GM12874 (cell line): ENCODE measurements around the gene C9orf153.

Source experiments
- TF ChIP-seq, protein P1 (sequence below): IDR thresholded peaks from 2 replicates; pipeline ENCODE4 v1.5.1; 2011; ENCODE audit warnings: low read depth, mild to moderate bottlenecking, control low read depth, low read length, moderate library complexity; ENCODE audit not compliant: insufficient read depth

The C9orf153 gene

GRCh38 chr9:86202338-86202882, 57.0 kb downstream of the C9orf153 start:
- TF ChIP-seq, protein P1, sequence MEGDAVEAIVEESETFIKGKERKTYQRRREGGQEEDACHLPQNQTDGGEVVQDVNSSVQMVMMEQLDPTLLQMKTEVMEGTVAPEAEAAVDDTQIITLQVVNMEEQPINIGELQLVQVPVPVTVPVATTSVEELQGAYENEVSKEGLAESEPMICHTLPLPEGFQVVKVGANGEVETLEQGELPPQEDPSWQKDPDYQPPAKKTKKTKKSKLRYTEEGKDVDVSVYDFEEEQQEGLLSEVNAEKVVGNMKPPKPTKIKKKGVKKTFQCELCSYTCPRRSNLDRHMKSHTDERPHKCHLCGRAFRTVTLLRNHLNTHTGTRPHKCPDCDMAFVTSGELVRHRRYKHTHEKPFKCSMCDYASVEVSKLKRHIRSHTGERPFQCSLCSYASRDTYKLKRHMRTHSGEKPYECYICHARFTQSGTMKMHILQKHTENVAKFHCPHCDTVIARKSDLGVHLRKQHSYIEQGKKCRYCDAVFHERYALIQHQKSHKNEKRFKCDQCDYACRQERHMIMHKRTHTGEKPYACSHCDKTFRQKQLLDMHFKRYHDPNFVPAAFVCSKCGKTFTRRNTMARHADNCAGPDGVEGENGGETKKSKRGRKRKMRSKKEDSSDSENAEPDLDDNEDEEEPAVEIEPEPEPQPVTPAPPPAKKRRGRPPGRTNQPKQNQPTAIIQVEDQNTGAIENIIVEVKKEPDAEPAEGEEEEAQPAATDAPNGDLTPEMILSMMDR = peak; percentile 71

DNA sequence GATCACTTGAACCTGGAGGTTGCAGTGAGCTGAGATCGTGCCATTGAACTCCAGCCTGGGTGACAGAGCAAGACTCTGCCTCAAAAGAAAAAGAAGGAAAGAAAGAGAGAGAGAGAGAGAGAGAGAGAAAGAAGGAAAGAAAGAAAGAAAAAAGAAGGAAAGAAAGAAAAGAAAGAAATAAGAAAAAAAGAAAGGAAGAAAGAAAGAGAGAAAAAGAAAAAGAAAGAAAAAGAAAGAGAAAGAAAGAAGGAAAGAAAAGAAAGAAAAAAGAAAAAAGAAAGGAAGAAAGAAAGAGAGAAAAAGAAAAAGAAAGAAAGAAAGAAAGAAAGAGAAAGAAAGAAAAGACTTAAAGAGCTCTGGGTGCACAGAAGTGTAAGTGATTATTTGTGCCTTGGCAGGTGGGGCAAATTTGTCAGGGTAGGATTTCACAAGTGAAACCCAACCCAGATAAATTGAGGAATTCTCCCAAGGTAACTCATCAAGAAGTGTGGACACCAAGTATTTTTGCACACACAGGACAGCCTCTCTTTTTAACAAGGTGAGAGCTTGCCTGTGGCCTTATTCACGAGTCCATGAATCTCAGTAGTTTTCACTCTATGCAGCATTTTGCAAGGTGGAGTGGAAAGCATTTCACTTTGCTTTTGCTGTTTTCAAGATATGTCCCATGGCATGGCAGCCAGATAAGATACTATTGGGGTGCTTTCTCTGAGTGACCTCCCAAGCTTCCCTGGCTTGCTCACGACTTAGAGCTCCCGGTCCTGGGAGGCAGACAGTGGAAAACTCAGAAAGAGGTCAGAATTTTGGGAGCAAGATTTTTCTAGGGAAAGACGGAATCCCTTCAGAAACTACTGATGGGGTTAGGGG, 57.8 kb downstream of the C9orf153 start:
- TF ChIP-seq, protein P1 = no peak

GRCh38 chr9:86200599-86201162, 58.8 kb downstream of the C9orf153 start:
- TF ChIP-seq, protein P1 = no peak

DNA sequence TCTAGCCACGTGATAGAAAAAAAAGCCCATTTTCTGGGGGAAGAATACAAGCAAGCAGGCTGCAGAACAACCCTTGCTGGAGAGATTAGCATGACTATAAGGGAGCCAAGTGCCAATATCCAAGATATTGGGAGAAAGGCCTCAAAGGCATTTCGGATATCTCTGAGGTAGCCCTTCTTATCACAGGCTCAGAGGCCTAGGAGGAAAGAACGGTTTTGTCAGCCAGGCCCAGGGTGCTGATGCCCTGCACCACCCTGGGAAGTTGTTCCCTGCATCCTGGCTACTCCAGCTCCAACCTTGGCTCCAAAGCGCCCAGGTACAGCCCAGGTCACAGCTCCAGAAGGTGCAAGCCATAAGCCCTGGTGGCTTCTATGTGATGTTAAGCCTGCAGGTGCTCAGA, 66.4 kb downstream of the C9orf153 start:
- TF ChIP-seq, protein P1 = no peak

DNA sequence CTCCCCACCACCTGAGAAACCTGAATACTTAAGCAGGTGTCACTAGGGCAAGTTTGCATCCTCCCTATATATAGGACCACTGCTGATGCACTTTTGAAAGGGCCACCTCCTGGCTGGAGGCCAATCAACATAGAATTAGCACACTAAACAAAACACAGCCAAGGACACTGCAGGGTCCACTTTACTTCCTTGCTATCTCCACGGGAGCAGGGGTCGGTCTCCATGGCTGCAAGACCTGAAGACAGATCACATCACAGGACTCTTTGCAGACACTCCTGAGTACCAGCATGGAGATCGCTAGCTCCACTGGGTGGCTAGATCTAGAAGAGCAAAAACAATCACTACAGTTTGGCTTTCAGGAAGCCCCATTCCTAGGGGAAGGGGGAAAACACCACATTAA, 72.3 kb downstream of the C9orf153 start:
- TF ChIP-seq, protein P1 = no peak

DNA sequence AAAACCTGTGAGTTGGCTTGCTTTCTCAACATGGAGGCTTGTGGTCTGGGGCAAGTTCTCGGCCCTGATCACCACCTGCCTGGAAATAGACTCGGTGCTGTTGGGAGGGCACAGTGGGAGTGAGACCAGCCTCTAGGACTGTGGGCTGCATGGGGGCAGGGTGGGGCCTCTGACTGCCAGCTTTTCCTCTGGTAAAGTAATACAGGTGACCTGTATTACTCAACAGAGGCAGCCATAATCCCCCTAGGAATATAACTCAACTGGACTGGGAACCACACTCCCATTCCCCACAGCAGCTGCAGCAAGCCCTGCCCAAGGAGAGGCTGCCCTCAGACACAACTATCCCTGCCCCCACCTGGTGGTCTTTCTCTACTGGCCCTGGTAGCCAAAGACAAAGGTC, 72.8 kb downstream of the C9orf153 start:
- TF ChIP-seq, protein P1 = no peak

DNA sequence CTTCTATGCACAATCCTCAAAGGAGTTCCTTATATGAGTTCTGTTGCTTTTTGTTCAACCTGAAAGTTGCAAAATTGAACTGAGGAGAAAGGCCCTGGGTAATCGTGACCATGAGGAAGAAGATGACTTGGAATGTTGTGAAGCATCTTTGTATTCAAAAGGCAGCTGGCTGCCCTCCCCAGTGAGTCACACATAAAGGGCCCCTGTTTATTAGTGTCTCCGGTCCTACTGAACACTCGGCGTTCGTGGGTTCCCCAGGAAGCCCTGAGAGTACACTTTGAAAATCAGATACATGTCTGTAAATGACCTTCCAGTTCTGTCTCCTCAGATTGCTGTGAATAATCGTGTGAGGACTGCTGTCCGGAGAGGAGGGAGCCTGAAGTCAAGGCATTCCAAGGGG, 73.6 kb downstream of the C9orf153 start:
- TF ChIP-seq, protein P1 = no peak
